OCI-LY7 (cell line): ENCODE data around the gene SPRTN.

Experiments
- EZH2phosphoT487 ChIP-seq: fragments of 200-600 bp; sonication (generic); IDR thresholded peaks from 2 replicates; pipeline ENCODE4 v1.6.1; 2018; ENCODE audit warnings: low read depth, borderline replicate concordance, mild to moderate bottlenecking, mixed run types, antibody characterized with exemption, low read length, moderate library complexity, mixed read lengths
- TF ChIP-seq, protein P1 (sequence below): fragments of 200-600 bp; sonication (generic); conservative IDR thresholded peaks from 2 replicates; pipeline ENCODE4 v1.5.1; 2014; ENCODE audit warnings: mild to moderate bottlenecking, antibody characterized with exemption, low read length, moderate library complexity, mixed read lengths

GRCh38 chr1:231376101-231376500 lies 38.0 kb downstream of the SPRTN start:
- TF ChIP-seq, protein P1, sequence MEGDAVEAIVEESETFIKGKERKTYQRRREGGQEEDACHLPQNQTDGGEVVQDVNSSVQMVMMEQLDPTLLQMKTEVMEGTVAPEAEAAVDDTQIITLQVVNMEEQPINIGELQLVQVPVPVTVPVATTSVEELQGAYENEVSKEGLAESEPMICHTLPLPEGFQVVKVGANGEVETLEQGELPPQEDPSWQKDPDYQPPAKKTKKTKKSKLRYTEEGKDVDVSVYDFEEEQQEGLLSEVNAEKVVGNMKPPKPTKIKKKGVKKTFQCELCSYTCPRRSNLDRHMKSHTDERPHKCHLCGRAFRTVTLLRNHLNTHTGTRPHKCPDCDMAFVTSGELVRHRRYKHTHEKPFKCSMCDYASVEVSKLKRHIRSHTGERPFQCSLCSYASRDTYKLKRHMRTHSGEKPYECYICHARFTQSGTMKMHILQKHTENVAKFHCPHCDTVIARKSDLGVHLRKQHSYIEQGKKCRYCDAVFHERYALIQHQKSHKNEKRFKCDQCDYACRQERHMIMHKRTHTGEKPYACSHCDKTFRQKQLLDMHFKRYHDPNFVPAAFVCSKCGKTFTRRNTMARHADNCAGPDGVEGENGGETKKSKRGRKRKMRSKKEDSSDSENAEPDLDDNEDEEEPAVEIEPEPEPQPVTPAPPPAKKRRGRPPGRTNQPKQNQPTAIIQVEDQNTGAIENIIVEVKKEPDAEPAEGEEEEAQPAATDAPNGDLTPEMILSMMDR, result no peak
- no peak for TF ChIP-seq EZH2phosphoT487
